H1 (cell line): Measurements from ENCODE around the gene HSPB1. TPM values are rescaled to one million over a fixed set of nuclear protein-coding genes. Genes with fewer than 3 reads are reported as not detected.

ENCODE experiments used
- CTCF ChIA-PET: fragments of 300-600 bp; sonication (Branson Sonifier 250); formaldehyde crosslinking; loops from one replicate; lab custom pipeline; 2021; ENCODE audit not compliant: partially characterized antibody; lab: Charles Lee
- POLR2A ChIA-PET: fragments of 300-600 bp; sonication (Branson Sonifier 250); formaldehyde crosslinking; loops from one replicate; lab custom pipeline; 2021; ENCODE audit warnings: inconsistent platforms; ENCODE audit not compliant: partially characterized antibody; lab: Charles Lee
- DNase-seq, 2 experiments: peaks; one replicate each; pipeline versions ENCODE4 v3.0.0 to v3.0.0-alpha.2; 2010 to 2022; ENCODE audit warnings: low spot score in 2 of 2, low read depth in 1 of 2, mixed read lengths in 1 of 2
- FAIRE-seq: peaks from 2 replicates; lab custom pipeline; 2011; peaks lifted over from hg19 to GRCh38; lab: Jason Lieb, UNC
- H2AFZ ChIP-seq: 2 replicates; pipeline ENCODE4 v1.8.1; 2012; ENCODE audit warnings: low read length, inconsistent platforms
- H2AK5ac ChIP-seq: 2 replicates; pipeline ENCODE4 v1.6.1; 2013; ENCODE audit warnings: low read depth, low read length
- H2BK120ac ChIP-seq: replicated peaks from 2 replicates; pipeline ENCODE3; 2013; ENCODE audit warnings: low read depth, low read length, inconsistent platforms
- H2BK12ac ChIP-seq: 2 replicates; pipeline ENCODE4 v1.6.1; 2013; ENCODE audit warnings: low read depth, low read length
- H2BK15ac ChIP-seq: 2 replicates; pipeline ENCODE4 v1.6.1; 2013; ENCODE audit warnings: low read length
- H2BK20ac ChIP-seq: 2 replicates; pipeline ENCODE4 v1.6.1; 2013; ENCODE audit warnings: low read length
- H2BK5ac ChIP-seq: 2 replicates; pipeline ENCODE4 v1.6.1; 2013; ENCODE audit warnings: low read depth, low read length
- H3K14ac ChIP-seq: 2 replicates; pipeline ENCODE4 v1.6.1; 2013; ENCODE audit warnings: inconsistent platforms; ENCODE audit not compliant: insufficient read length
- H3K18ac ChIP-seq: 2 replicates; pipeline ENCODE4 v1.6.1; 2013; ENCODE audit warnings: low read length; ENCODE audit errors: extremely low read depth
- H3K23ac ChIP-seq: 2 replicates; pipeline ENCODE4 v1.6.1; 2013; ENCODE audit warnings: inconsistent platforms; ENCODE audit not compliant: insufficient read length
- H3K23me2 ChIP-seq: 2 replicates; pipeline ENCODE4 v1.6.1; 2013; ENCODE audit warnings: low read depth, low read length
- H3K27ac ChIP-seq: 2 replicates; pipeline ENCODE4 v1.6.1; 2011; ENCODE audit warnings: low read depth, low read length, inconsistent platforms
- H3K27me3 ChIP-seq, 4 experiments: replicated peaks in 1 of 4; 1 replicate in 1 of 4; 2 replicates in 3 of 4; pipeline versions ENCODE4 v1.6.1 to v1.8.1; 2011 to 2013; ENCODE audit warnings: low read length in 3 of 4, mild to moderate bottlenecking in 3 of 4, inconsistent platforms in 2 of 4, mixed read lengths in 2 of 4, moderate library complexity in 1 of 4; ENCODE audit not compliant: control insufficient read depth in 3 of 4, insufficient read depth in 3 of 4; ENCODE audit errors: extremely low read depth in 1 of 4
- H3K36me3 ChIP-seq, 4 experiments: 2 replicates each; pipeline versions ENCODE4 v1.6.1 to v1.8.1; 2011 to 2013; ENCODE audit warnings: mild to moderate bottlenecking in 4 of 4, low read length in 3 of 4, moderate library complexity in 2 of 4, control low read depth in 1 of 4, inconsistent platforms in 1 of 4; ENCODE audit not compliant: insufficient read depth in 4 of 4, control insufficient read depth in 2 of 4
- H3K4ac ChIP-seq: replicated peaks from 2 replicates; pipeline ENCODE3; 2013; ENCODE audit warnings: low read length, low read depth, mixed read lengths, inconsistent platforms; ENCODE audit not compliant: insufficient read length
- H3K4me1 ChIP-seq, 4 experiments: replicated peaks in 1 of 4; 1 replicate in 1 of 4; 2 replicates in 3 of 4; pipeline versions ENCODE4 v1.6.1 to v1.8.1; 2011 to 2013; ENCODE audit warnings: low read length in 3 of 4, inconsistent platforms in 2 of 4, mixed read lengths in 1 of 4; ENCODE audit not compliant: insufficient read depth in 4 of 4, control insufficient read depth in 3 of 4
- H3K4me2 ChIP-seq, 2 experiments: 2 replicates each; pipeline versions ENCODE4 v1.6.1 to v1.8.1; 2011 to 2013; ENCODE audit warnings: low read depth in 2 of 2, low read length in 2 of 2, control low read depth in 1 of 2, inconsistent platforms in 1 of 2, mild to moderate bottlenecking in 1 of 2; ENCODE audit not compliant: insufficient read depth in 1 of 2
- H3K4me3 ChIP-seq, 4 experiments: fragments of 200-600, 300-600 bp in 1 of 4; sonication (generic), shearing (Covaris generic), sonication (Bioruptor Twin) in 1 of 4; 2 replicates each; pipeline versions ENCODE4 v1.5.1 to v1.8.1; 2011 to 2016; ENCODE audit warnings: low read length in 4 of 4, low read depth in 3 of 4, control low read depth in 2 of 4, inconsistent platforms in 2 of 4, mild to moderate bottlenecking in 2 of 4, mixed read lengths in 1 of 4, moderate library complexity in 1 of 4; ENCODE audit not compliant: insufficient read depth in 2 of 4; ENCODE audit errors: extremely low read depth in 1 of 4
- H3K56ac ChIP-seq: replicated peaks from 2 replicates; pipeline ENCODE3; 2013; ENCODE audit warnings: low read depth, mild to moderate bottlenecking, mixed read lengths, low read length, inconsistent platforms; ENCODE audit not compliant: insufficient read length
- H3K79me1 ChIP-seq: 2 replicates; pipeline ENCODE4 v1.6.1; 2013; ENCODE audit warnings: low read depth, low read length, control low read depth
- H3K79me2 ChIP-seq, 2 experiments: 2 replicates each; pipeline versions ENCODE4 v1.6.1 to v1.8.1; 2012 to 2013; ENCODE audit warnings: low read length in 2 of 2, mild to moderate bottlenecking in 2 of 2, inconsistent platforms in 1 of 2; ENCODE audit not compliant: insufficient read depth in 2 of 2, control insufficient read depth in 1 of 2
- H3K9ac ChIP-seq, 4 experiments: replicated peaks in 1 of 4; 1 replicate in 1 of 4; 2 replicates in 3 of 4; pipeline versions ENCODE4 v1.6.1 to v1.8.1; 2011 to 2013; ENCODE audit warnings: low read depth in 3 of 4, low read length in 3 of 4, control low read depth in 2 of 4, mild to moderate bottlenecking in 2 of 4, moderate library complexity in 2 of 4, inconsistent platforms in 1 of 4; ENCODE audit errors: extremely low read depth in 1 of 4
- H3K9me3 ChIP-seq, 2 experiments: 2 replicates each; pipeline versions ENCODE4 v1.6.1 to v1.8.1; 2012 to 2013; ENCODE audit warnings: mild to moderate bottlenecking in 2 of 2, moderate library complexity in 2 of 2, control low read depth in 1 of 2, inconsistent platforms in 1 of 2, low read depth in 1 of 2, low read length in 1 of 2, mixed read lengths in 1 of 2; ENCODE audit not compliant: insufficient read depth in 2 of 2
- H4K20me1 ChIP-seq, 2 experiments: replicated peaks in 1 of 2; 2 replicates each; pipeline versions ENCODE3 to v1.8.1; 2011 to 2013; ENCODE audit warnings: inconsistent platforms in 2 of 2, low read length in 2 of 2, mild to moderate bottlenecking in 1 of 2; ENCODE audit not compliant: insufficient read depth in 2 of 2, control insufficient read depth in 1 of 2
- H4K5ac ChIP-seq: 2 replicates; pipeline ENCODE4 v1.6.1; 2013; ENCODE audit warnings: low read length, low read depth, mixed read lengths, inconsistent platforms; ENCODE audit not compliant: insufficient read length
- H4K8ac ChIP-seq: 2 replicates; pipeline ENCODE4 v1.8.0; 2013; ENCODE audit warnings: mild to moderate bottlenecking, moderate library complexity, low read length, inconsistent platforms; ENCODE audit not compliant: insufficient read depth; ENCODE audit errors: extremely low read depth
- H4K91ac ChIP-seq: replicated peaks from 2 replicates; pipeline ENCODE3; 2013; ENCODE audit warnings: low read length, mixed read lengths, inconsistent platforms; ENCODE audit not compliant: insufficient read length
- POLR2AphosphoS5 ChIP-seq: IDR thresholded peaks from 2 replicates; pipeline ENCODE4 v1.6.1; 2011; ENCODE audit warnings: low read depth, low read length
- RAD21 ChIP-seq, 2 experiments: IDR thresholded peaks in 1 of 2; conservative IDR thresholded peaks in 1 of 2; 2 replicates each; pipeline ENCODE4 v1.6.1; 2011; ENCODE audit warnings: low read depth in 2 of 2, low read length in 2 of 2, improper control_type of control experiment in 1 of 2, inconsistent platforms in 1 of 2, mild to moderate bottlenecking in 1 of 2, moderate library complexity in 1 of 2
- RNF2 ChIP-seq: fragments of 200-900, 300-1000 bp; sonication (generic); IDR thresholded peaks from 2 replicates; pipeline ENCODE4 v1.7.1; 2016; ENCODE audit warnings: borderline replicate concordance, low read depth, mild to moderate bottlenecking, antibody characterized with exemption, low read length; ENCODE audit not compliant: poor library complexity, severe bottlenecking; ENCODE audit errors: missing control alignments
- TAF1 ChIP-seq: IDR thresholded peaks from 2 replicates; pipeline ENCODE4 v1.6.1; 2011; ENCODE audit warnings: mild to moderate bottlenecking, low read depth, low read length
- polyA plus RNA-seq, 7 experiments: library from polyadenylated mRNA; depleted of rRNA in 3 of 7; stranded (reverse) in 5 of 7; unstranded in 2 of 7; fragments of >200 nt in 5 of 7; fragments of 200-250 nt in 2 of 7; gene quantifications; 1 replicate in 5 of 7; 2 replicates in 1 of 7; 4 replicates in 1 of 7; pipeline versions ENCODE4 v1.2.1 to v1.2.3, GENCODE V29; 2011 to 2013; ENCODE audit warnings: missing spikeins in 2 of 7, mixed read lengths in 2 of 7
- total RNA-seq: library from RNA; stranded (reverse); fragmentation: NEBNext Ultra II Directional; extraction: Animal tissue kit (Norgen Biotek cat#: 25700); gene quantifications from 2 replicates; pipeline ENCODE4 v1.2.1, GENCODE V29; 2021

Gene HSPB1
- total and polyA plus RNA-seq, 2 of the 8 experiments (the other 6 are each of a cell fraction or from before 2014, with no cell fraction given): 165 to 254 TPM

GRCh38 chr7:76336094-76336493 is 33.6 kb downstream of the HSPB1 start:
- no peak overlapping the region for H3K27ac ChIP-seq
- no peak overlapping the region for H3K4me3 ChIP-seq
- H2BK15ac ChIP-seq: no peak overlapping the region
- H3K18ac ChIP-seq: no peak overlapping the region
- H3K9me3 ChIP-seq: no peaks in the 10 kb centered on the region
- no peaks in the 10 kb centered on the region for H3K23me2 ChIP-seq
- no peak overlapping the region for H2BK120ac ChIP-seq
- no peak for FAIRE-seq
- no peak overlapping the region for H3K14ac ChIP-seq
- ChIA-PET CTCF (interaction anchor here (0.6 to 2.3 kb wide), 4 partner anchors 14 to 40 kb away, joined by 4 to 10 read pairs (median 5); no protein-coding TSS in a partner anchor), POLR2A (interaction anchor here (1.4 to 15.6 kb wide), 4 partner anchors 10 to 18 kb away, joined by 3 to 249 read pairs (median 13); partner anchors contain the start of gene YWHAG)
- H4K20me1 ChIP-seq: peaks cover 37 to 40% of the 10 kb centered on the region in 2 experiments
- H3K36me3 ChIP-seq: peaks cover 5 to 41% (median 7%) of the 10 kb centered on the region in 4 experiments; a peak in 7 of 8 replicates
- no peak overlapping the region for H2AK5ac ChIP-seq
- H3K79me2 ChIP-seq: peaks cover 43 to 99% of the 10 kb centered on the region in 2 experiments
- peaks cover 0 to 4% (median 3%) of the 10 kb centered on the region in 4 experiments; a peak in 2 of 7 replicates for H3K4me1 ChIP-seq
- H4K5ac ChIP-seq: no peak overlapping the region
- no peak for DNase-seq
- H4K91ac ChIP-seq: no peak overlapping the region
- no peaks in the 10 kb centered on the region for H3K27me3 ChIP-seq
- no peak overlapping the region for H4K8ac ChIP-seq
- no peak overlapping the region for H2AFZ ChIP-seq
- no peak overlapping the region for H3K4ac ChIP-seq
- H3K9ac ChIP-seq: no peak overlapping the region
- peaks cover 15% of the 10 kb centered on the region for H3K79me1 ChIP-seq
- TF ChIP-seq POLR2AphosphoS5 (no peak), TAF1 (no peak), RNF2 (no peak), RAD21 (IDR thresholded peaks at IDR 0.05 in 1 of 2, conservative IDR thresholded peaks at IDR 0.05 in 1 of 2; ENCODE audit: low read depth in 2 of 2, low read length in 2 of 2) (no peak)
- H2BK5ac ChIP-seq: no peak overlapping the region
- no peak overlapping the region for H2BK12ac ChIP-seq
- H3K23ac ChIP-seq: no peak overlapping the region
- H3K56ac ChIP-seq: no peak overlapping the region
- H3K4me2 ChIP-seq: no peak overlapping the region
- no peak overlapping the region for H2BK20ac ChIP-seq
